Mesendoderm (in vitro differentiated cells): ENCODE measurements around the gene CACNG6.

Experiments used
- DNase-seq: peaks from one replicate; pipeline ENCODE4 v3.0.0; 2013
- H2AK5ac ChIP-seq: 2 replicates; pipeline ENCODE4 v1.6.1; 2013; ENCODE audit warnings: low read length, inconsistent platforms
- H2BK120ac ChIP-seq: 2 replicates; pipeline ENCODE4 v1.6.1; 2013; ENCODE audit warnings: low read depth, mild to moderate bottlenecking, low read length, moderate library complexity, mixed read lengths
- H2BK15ac ChIP-seq: replicated peaks from 2 replicates; pipeline ENCODE4 v1.6.1; 2013; ENCODE audit warnings: low read depth, mild to moderate bottlenecking, moderate library complexity
- H2BK5ac ChIP-seq: 2 replicates; pipeline ENCODE4 v1.6.1; 2013; ENCODE audit warnings: low read length, inconsistent platforms
- H3K18ac ChIP-seq: 2 replicates; pipeline ENCODE4 v1.6.1; 2013; ENCODE audit warnings: mild to moderate bottlenecking, low read length, mixed read lengths
- H3K23ac ChIP-seq: one replicate; pipeline ENCODE4 v1.6.1; 2013; ENCODE audit warnings: low read length
- H3K27ac ChIP-seq: 2 replicates; pipeline ENCODE4 v1.5.1; 2013; ENCODE audit warnings: low read depth, mild to moderate bottlenecking, inconsistent platforms, low read length, moderate library complexity
- H3K27me3 ChIP-seq: 2 replicates; pipeline ENCODE4 v1.6.1; 2013; ENCODE audit warnings: low read length, control low read depth, mild to moderate bottlenecking, inconsistent platforms; ENCODE audit not compliant: insufficient read depth, poor library complexity
- H3K36me3 ChIP-seq: 2 replicates; pipeline ENCODE4 v1.6.1; 2013; ENCODE audit warnings: low read length, inconsistent platforms; ENCODE audit not compliant: control insufficient read depth, insufficient read depth
- H3K4ac ChIP-seq: one replicate; pipeline ENCODE4 v1.6.1; 2013; ENCODE audit warnings: low read depth, mild to moderate bottlenecking, low read length, moderate library complexity
- H3K4me1 ChIP-seq: 2 replicates; pipeline ENCODE4 v1.6.1; 2013; ENCODE audit warnings: low read depth, low read length, inconsistent platforms; ENCODE audit not compliant: control insufficient read depth
- H3K4me2 ChIP-seq: 2 replicates; pipeline ENCODE4 v1.6.1; 2013; ENCODE audit warnings: low read length
- H3K4me3 ChIP-seq: 2 replicates; pipeline ENCODE4 v1.5.1; 2013; ENCODE audit warnings: mild to moderate bottlenecking, low read length
- H3K56ac ChIP-seq: one replicate; pipeline ENCODE4 v1.6.1; 2013; ENCODE audit warnings: low read length
- H3K79me1 ChIP-seq: 2 replicates; pipeline ENCODE4 v1.6.1; 2013; ENCODE audit warnings: low read length, inconsistent platforms
- H3K79me2 ChIP-seq: 2 replicates; pipeline ENCODE4 v1.6.1; 2013; ENCODE audit warnings: mild to moderate bottlenecking, low read length; ENCODE audit not compliant: control insufficient read depth, insufficient read depth
- H3K9ac ChIP-seq: 2 replicates; pipeline ENCODE4 v1.6.1; 2013; ENCODE audit warnings: low read length, inconsistent platforms
- H4K5ac ChIP-seq: one replicate; pipeline ENCODE4 v1.6.1; 2013; ENCODE audit warnings: low read length
- H4K8ac ChIP-seq: one replicate; pipeline ENCODE4 v1.6.1; 2013; ENCODE audit warnings: low read depth, mild to moderate bottlenecking, control low read depth, low read length, moderate library complexity
- WGBS: extraction: QIAGEN DNeasy Blood & Tissue Kit; methylation state at CpG from one replicate; pipeline ENCODE4 v1.1.7; 2013; ENCODE audit warnings: low lambda C conversion rate, missing lambda C conversion rate; ENCODE audit not compliant: insufficient coverage; ENCODE audit errors: extremely low coverage; 5-methylcytosine and 5-hydroxymethylcytosine counted together

Gene CACNG6

GRCh38 chr19:53988981-53989380, 2.5 kb upstream of the CACNG6 start:
- H3K4me3 ChIP-seq: no peak overlapping the region
- H3K23ac ChIP-seq: no peak overlapping the region
- no peak overlapping the region for H2AK5ac ChIP-seq
- no peaks in the 10 kb centered on the region for H3K79me2 ChIP-seq
- no peak overlapping the region for H4K8ac ChIP-seq
- no peak overlapping the region for H3K18ac ChIP-seq
- no peak overlapping the region for H3K27ac ChIP-seq
- no peaks in the 10 kb centered on the region for H3K79me1 ChIP-seq
- H3K36me3 ChIP-seq: no peaks in the 10 kb centered on the region
- H2BK5ac ChIP-seq: no peak overlapping the region
- DNase-seq: no peak
- H3K27me3 ChIP-seq: no peaks in the 10 kb centered on the region
- no peaks in the 10 kb centered on the region for H3K4me1 ChIP-seq
- H3K9ac ChIP-seq: no peak overlapping the region
- H2BK15ac ChIP-seq: no peak overlapping the region
- no CpG with 5 or more reads among the region's 6 CpGs for WGBS
- H2BK120ac ChIP-seq: no peak overlapping the region
- H3K4ac ChIP-seq: no peak overlapping the region
- no peak overlapping the region for H3K4me2 ChIP-seq
- no peak overlapping the region for H4K5ac ChIP-seq
- no peak overlapping the region for H3K56ac ChIP-seq

DNA sequence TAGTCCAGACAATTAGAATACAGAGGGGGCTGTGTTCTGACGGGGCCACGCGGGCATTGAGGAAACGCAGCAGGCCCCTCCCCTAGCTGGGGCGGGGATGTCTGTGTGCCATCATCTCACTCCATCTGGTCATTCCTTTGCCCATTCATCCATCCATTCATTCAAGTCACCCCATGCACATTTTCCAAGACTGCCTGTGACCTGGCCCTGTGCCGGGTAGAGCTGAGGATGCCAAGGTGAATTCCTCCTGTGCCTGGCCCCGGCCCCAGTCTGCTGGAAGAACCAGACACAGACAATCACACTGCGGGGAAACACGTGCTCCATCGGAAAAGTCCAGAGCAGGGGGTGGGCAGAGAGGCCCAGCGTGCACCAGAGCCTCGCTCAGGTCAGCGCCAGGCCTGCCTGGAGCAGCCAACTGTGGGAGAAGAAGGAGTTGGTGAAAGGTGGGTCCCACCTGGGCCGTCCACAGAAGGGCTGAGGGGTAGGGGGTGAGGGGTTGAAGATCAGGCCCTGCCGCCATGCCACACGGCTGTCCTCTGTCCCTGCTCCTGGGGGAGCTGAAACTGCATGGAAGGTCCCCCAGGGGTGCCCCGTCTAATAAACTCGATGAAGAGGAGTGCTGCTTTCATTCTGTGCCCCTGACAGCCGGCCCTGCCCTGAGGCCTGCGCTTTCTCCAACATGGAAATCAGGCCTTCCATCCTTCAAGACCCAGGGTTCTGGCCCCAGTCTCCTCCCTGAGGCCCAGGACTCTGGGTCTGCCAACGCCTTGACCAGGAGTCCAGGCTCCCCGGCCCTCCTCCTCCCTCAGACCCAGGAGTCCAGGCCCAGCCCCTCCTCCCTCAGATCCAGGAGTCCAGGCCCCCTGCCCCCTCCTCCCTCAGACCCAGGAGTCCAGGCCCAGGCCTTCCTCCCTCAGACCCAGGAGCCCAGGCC, 1.6 kb upstream of the CACNG6 start:
- Histone ChIP-seq H2BK5ac (no peak overlapping the region), H3K27ac (no peak overlapping the region), H3K79me2 (no peaks in the 10 kb centered on the region), H3K4me3 (no peak overlapping the region), H2AK5ac (no peak overlapping the region), H2BK120ac (no peak overlapping the region), H3K56ac (peak overlapping the region; percentile 7), H4K8ac (no peak overlapping the region), H3K4me1 (no peaks in the 10 kb centered on the region), H3K23ac (no peak overlapping the region), H3K9ac (no peak overlapping the region), H3K4me2 (no peak overlapping the region), H3K27me3 (no peaks in the 10 kb centered on the region), H4K5ac (no peak overlapping the region), H3K79me1 (no peaks in the 10 kb centered on the region), H3K4ac (no peak overlapping the region), H2BK15ac (no peak overlapping the region), H3K36me3 (no peaks in the 10 kb centered on the region), H3K18ac (no peak overlapping the region)
- no CpG with 5 or more reads among the region's 22 CpGs for WGBS
- DNase-seq: no peak

DNA sequence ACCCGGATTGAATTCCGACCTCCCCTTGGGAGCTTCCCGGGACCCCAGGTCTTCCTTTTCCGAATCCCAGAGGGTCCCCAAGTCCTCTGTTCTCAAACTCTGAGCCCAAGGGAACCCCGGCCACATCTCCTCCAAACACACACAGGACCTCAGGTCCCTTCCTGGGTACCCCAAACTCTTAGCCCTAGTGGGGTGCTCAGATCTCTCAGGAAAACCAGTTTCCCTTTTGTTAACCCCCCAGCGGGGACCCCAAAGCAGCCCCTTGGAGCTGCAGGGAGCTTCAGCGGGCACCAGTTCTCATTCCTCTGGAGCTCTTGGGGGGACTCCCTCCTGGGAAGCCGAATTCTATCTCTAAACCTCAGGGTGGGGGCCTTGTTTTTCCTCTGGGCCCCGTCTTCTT, 774 bp downstream of the CACNG6 start:
- H3K56ac ChIP-seq: no peak overlapping the region
- H2BK5ac ChIP-seq: no peak overlapping the region
- no peak overlapping the region for H3K27ac ChIP-seq
- H4K5ac ChIP-seq: no peak overlapping the region
- H3K27me3 ChIP-seq: no peaks in the 10 kb centered on the region
- no peaks in the 10 kb centered on the region for H3K36me3 ChIP-seq
- no peak overlapping the region for H3K9ac ChIP-seq
- no CpG with 5 or more reads among the region's 9 CpGs for WGBS
- DNase-seq: no peak
- H3K18ac ChIP-seq: no peak overlapping the region
- no peak overlapping the region for H2AK5ac ChIP-seq
- H3K4me2 ChIP-seq: no peak overlapping the region
- H3K79me1 ChIP-seq: no peaks in the 10 kb centered on the region
- H3K4me1 ChIP-seq: no peaks in the 10 kb centered on the region
- H2BK15ac ChIP-seq: no peak overlapping the region
- no peaks in the 10 kb centered on the region for H3K79me2 ChIP-seq
- H3K23ac ChIP-seq: no peak overlapping the region
- H3K4ac ChIP-seq: no peak overlapping the region
- H2BK120ac ChIP-seq: no peak overlapping the region
- H4K8ac ChIP-seq: no peak overlapping the region
- no peak overlapping the region for H3K4me3 ChIP-seq

DNA sequence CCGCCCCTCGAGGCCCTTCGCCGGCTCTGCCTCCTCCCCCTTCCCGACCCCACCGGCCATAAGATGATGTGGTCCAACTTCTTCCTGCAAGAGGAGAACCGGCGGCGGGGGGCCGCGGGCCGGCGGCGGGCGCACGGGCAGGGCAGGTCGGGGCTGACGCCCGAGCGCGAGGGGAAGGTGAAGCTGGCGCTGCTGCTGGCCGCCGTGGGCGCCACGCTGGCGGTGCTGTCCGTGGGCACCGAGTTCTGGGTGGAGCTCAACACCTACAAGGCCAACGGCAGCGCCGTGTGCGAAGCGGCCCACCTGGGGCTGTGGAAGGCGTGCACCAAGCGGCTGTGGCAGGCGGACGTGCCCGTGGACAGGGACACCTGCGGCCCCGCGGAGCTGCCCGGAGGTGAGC, 1.4 kb downstream of the CACNG6 start:
- H3K4me3 ChIP-seq: no peak overlapping the region
- H3K79me2 ChIP-seq: no peaks in the 10 kb centered on the region
- H3K27ac ChIP-seq: no peak overlapping the region
- no peak for DNase-seq
- no peak overlapping the region for H4K8ac ChIP-seq
- H2BK15ac ChIP-seq: no peak overlapping the region
- H3K27me3 ChIP-seq: no peaks in the 10 kb centered on the region
- H3K23ac ChIP-seq: no peak overlapping the region
- H2BK5ac ChIP-seq: no peak overlapping the region
- WGBS: no CpG with 5 or more reads among the region's 43 CpGs
- no peak overlapping the region for H4K5ac ChIP-seq
- no peaks in the 10 kb centered on the region for H3K4me1 ChIP-seq
- H3K4me2 ChIP-seq: no peak overlapping the region
- no peak overlapping the region for H2BK120ac ChIP-seq
- no peaks in the 10 kb centered on the region for H3K36me3 ChIP-seq
- no peak overlapping the region for H3K9ac ChIP-seq
- no peaks in the 10 kb centered on the region for H3K79me1 ChIP-seq
- no peak overlapping the region for H3K56ac ChIP-seq
- no peak overlapping the region for H3K18ac ChIP-seq
- H2AK5ac ChIP-seq: no peak overlapping the region
- H3K4ac ChIP-seq: no peak overlapping the region

DNA sequence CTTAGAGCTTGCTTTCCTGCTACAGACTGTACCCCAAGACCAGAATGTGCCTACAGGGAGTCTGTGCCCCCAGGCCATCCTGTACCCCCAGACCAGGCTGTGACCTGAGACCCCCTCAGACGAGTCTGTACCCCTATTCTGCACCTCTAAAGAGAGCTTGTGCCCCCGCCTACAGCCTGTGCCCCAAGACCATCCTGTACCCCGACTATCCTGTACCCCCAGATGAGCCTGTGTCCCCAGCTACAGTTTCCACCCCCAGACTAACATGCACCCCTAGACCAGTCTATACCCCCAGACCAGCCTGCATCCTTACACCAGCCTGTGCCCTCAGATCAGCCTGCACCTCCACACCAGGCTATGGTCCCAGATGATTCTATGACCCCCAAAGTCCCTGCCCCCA, 2.0 kb downstream of the CACNG6 start:
- no peak overlapping the region for H2AK5ac ChIP-seq
- H3K79me1 ChIP-seq: no peaks in the 10 kb centered on the region
- no peak overlapping the region for H2BK120ac ChIP-seq
- no peak overlapping the region for H3K4ac ChIP-seq
- H2BK5ac ChIP-seq: no peak overlapping the region
- no peaks in the 10 kb centered on the region for H3K27me3 ChIP-seq
- DNase-seq: no peak
- no peak overlapping the region for H3K56ac ChIP-seq
- no peak overlapping the region for H4K8ac ChIP-seq
- H3K4me2 ChIP-seq: no peak overlapping the region
- no peak overlapping the region for H3K23ac ChIP-seq
- H3K4me1 ChIP-seq: no peaks in the 10 kb centered on the region
- H3K79me2 ChIP-seq: no peaks in the 10 kb centered on the region
- H3K27ac ChIP-seq: no peak overlapping the region
- no peak overlapping the region for H3K9ac ChIP-seq
- no peak overlapping the region for H3K18ac ChIP-seq
- no peaks in the 10 kb centered on the region for H3K36me3 ChIP-seq
- no peak overlapping the region for H4K5ac ChIP-seq
- H2BK15ac ChIP-seq: no peak overlapping the region
- no peak overlapping the region for H3K4me3 ChIP-seq
- no CpG with 5 or more reads among the region's 3 CpGs for WGBS

- H3K9ac ChIP-seq: no peak overlapping the region
- H4K5ac ChIP-seq: no peak overlapping the region
- H3K4me3 ChIP-seq: no peak overlapping the region
- no peak overlapping the region for H2AK5ac ChIP-seq
- H3K36me3 ChIP-seq: no peaks in the 10 kb centered on the region
- H2BK120ac ChIP-seq: no peak overlapping the region
- no peak overlapping the region for H2BK15ac ChIP-seq
- H2BK5ac ChIP-seq: no peak overlapping the region
- no peak overlapping the region for H3K27ac ChIP-seq
- no CpG with 5 or more reads among the region's 5 CpGs for WGBS
- H3K27me3 ChIP-seq: no peaks in the 10 kb centered on the region
- H3K4ac ChIP-seq: no peak overlapping the region
- no peak for DNase-seq
- no peak overlapping the region for H3K4me2 ChIP-seq
- no peaks in the 10 kb centered on the region for H3K79me2 ChIP-seq
- H3K79me1 ChIP-seq: no peaks in the 10 kb centered on the region
- no peaks in the 10 kb centered on the region for H3K4me1 ChIP-seq
- H4K8ac ChIP-seq: no peak overlapping the region
- H3K18ac ChIP-seq: no peak overlapping the region
- H3K23ac ChIP-seq: no peak overlapping the region
- H3K56ac ChIP-seq: no peak overlapping the region
Measured at GRCh38 chr19:53994811-53995210, 3.4 kb downstream of the CACNG6 start.
